ENCODE data around the gene AASS.

AASS gene

DNA sequence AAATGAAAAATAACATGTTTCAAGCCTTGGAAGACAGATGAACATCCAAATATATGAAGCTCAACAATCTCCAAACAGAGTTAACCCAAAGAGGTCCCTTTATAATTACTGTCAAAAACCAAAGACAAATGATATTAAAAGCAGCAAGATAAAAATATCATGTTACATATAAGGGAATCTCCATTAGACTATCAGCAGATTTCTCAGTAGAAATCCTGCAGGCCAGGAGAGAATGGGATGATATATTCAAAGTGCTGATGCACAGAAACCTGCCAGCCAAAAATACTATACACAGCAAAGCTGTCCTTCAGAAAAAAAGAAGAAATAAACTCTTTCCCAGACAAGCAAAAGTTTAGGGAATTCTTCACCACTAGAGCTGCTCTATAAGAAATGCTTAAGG, 41.0 kb downstream of the AASS start:
- no peak for DNase-seq

DNA sequence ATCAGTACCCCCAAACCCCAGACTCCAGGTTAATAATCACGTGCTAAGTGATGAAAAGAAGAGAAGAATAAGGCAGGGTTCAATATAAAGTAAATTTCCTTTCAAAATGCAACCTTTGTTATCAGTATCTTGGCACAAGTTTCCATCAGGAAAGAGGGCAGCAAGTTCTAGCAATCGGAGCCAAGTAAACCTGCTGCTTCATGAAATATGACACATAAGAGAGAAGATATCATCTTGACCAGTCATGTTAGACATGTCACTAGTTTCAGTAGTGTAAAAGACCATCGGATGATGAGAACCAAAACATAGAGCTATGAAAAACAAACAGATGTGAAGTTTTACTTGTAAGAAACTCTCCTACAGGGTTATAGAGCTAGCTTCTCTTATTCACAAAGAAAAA, 44.0 kb downstream of the AASS start:
- DNase-seq = no peak

DNA sequence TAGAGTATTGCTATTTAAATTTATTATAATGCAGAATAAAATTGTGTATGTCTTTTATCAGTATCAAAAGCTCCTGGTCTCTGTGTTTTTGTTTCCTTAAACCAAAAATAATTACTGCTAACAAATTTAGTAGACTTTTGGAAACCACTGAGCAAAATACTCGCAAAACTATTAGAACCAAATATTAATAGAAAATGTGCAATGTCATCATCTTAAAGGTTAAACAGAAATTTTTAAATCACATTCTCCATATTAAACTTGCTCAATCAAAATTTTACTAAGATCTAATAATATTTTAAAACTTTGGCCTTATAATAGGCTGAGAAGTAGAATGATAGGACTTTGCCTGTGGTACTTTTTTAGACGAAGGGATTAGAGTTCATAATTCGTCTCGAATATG, 48.4 kb downstream of the AASS start:
- DNase-seq = no peak

DNA sequence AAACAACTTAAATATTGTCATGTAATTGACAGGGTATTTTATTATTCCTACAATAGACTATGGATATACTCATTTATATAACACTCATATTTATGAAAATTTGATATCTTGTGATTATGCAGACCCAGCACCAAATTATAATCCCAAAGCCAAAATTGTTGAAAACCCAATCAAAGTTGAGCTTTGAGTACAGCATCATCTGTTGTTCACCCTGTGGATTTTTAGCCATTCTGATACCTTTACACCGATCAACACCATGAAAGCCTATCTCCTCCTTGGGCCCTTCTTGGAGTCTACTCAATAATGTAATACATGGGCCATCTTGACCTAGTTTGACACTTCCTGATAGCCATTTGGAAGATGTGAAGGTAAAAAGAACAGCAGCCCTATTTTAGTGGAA, 49.5 kb downstream of the AASS start:
- no peak for DNase-seq

DNA sequence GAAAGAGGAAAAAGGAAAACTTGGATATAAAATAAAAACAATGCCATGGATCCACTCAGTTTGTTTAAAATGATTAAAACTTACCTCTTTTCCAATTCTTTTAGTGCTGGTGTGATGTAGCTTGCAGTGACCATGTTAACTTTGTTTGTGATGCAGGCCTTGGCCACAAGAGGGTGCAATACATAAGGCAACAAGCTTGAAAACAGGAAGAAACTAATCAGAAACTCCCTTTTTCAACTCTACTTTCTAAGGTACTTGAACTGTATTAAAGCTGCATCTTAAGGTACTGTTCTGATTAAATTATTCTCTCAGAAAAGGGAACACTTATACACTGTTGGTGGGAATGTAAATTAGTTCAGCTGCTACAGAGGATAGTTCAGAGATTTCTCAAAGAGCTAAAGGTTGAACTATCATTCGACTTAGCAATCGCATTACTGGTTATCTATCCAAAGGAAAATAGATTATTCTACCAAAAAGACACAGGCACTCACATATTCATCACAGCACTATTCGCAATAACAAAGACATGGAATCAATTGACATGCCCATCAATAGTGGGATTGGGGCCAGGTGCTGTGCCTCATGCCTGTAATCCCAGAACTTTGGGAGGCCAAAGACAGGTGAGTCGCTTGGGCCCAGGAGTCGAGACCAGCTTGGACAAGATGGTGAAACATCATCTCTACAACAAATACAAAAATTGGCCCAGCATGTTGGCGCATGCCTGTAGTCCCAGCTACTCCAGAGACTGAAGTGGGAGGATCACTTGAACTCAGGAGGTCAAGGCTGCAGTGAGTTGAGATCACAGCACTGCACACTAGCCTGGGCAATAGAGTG, 50.9 kb downstream of the AASS start:
- DNase-seq = no peak

DNA sequence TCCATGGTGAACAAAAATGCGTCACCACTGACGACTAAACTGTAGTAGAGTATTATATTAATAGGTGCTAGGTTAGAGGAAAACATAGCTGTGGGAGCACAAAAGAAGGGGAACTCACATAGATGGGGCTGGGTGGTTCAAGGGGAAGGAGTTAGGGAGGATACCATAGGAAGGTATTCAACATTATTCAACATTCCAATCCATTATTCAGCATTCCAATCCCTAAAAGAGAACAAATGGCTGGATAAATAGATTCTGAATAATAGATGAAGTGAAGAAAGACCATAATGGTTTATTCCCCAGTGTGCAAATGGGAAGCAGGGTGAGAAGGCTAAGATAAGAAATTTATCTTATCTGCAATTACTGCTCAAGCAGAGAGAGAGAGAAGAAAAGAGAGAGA, 61.4 kb downstream of the AASS start:
- DNase-seq = no peak

DNA sequence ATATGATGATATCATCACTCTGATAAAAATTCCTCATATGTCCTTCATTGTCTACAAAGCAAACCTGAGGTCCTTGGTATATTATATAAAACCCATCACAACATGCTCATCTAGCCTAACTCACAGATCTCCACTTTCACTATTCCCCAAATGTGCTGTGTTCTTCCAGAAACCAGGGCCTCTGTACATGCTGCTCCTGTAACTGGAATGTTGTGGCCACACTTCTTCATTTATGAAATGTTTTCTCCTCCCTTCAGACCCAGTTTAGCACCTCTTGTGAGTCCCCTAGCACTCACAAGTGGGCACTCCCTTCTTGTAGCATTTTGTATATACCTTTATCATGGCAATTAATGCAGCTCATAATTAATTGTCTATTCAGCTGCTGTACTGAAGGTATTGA, 61.9 kb downstream of the AASS start:
- no peak for DNase-seq

DNA sequence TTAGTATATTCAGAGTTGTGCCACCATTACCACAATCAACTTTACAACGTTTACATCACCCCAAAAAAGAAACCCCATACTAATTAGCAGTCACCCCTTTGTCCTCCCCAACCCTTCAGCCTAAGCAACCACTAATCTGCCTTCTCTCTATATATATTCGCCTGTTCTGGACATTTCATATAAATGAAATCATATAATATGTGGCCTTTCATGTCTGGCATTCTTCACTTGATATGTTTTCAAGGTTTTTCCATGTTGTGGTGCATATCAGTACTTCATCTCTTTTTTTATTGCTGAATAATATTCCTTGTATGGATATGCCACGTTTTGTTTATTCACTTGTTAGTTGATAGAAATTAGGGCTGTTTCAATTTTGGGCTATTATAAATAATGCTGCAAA, 70.4 kb downstream of the AASS start:
- DNase-seq = no peak

DNA sequence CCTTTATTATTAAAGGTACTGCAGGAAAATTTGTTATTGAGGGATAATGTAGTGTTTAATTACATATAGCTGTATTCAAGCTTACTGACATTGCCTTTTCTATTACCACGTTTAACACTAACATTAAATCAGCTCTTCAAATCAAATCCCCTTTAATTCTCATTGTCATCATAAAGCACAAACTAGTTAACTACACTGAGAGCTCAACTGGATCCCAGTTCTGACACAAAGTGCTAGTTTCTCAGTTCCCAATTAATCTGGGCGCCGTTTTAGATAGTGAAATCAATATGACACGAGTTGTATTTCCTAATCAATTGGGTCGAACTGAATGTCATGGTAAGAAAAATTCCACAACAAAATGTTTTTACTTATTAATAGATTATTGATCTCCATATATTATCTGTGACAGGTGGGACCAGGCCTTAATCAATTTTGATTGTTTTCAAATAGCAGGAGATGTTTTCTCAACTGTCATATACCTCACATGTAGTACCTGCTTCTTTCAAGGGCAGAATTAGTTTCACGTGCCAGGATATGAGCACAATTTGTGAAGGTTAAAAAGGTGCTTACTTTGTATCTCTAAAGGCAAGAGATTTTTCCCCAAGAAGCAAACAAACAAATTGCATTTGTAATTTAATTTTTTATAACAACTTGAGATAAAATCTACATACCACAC, 71.0 kb downstream of the AASS start:
- no peak for DNase-seq

DNA sequence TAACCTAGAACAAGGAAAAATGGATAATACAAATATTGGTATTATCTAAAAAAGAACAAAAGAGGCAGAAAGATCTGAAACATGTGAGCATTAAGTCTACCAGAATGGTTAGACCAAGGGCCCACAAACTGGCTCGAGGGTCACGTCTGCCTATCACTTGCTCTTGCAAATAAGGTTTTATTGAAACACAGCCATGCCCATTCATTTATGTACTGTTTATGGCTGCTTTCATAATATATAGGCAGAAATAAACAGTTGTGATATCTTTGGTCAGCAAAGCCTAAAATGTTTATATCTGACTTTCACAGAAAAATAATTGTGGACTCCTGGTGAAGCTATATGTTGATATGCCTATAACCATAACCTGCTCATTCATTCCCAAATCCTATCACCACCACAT, 71.8 kb downstream of the AASS start:
- DNase-seq = no peak

DNA sequence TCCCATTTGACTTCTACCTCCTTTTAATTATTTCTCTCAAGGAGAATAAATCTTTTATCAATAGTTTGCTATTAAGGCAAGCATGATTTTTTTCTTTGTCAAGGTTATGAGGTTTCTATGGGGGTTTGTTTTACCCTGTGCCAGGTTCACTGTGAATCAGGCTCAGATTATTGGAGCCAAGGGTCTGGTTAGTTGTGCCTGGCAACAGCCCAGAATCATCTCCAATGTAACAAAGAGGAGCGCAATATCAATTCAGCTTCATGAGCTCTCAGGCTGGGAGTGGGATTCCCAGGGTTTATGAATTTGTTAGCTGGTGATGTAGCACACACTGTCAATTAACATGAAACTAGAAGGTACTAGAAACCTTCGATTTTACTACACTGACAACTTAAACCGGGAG, 73.2 kb downstream of the AASS start:
- no peak for DNase-seq

DNA sequence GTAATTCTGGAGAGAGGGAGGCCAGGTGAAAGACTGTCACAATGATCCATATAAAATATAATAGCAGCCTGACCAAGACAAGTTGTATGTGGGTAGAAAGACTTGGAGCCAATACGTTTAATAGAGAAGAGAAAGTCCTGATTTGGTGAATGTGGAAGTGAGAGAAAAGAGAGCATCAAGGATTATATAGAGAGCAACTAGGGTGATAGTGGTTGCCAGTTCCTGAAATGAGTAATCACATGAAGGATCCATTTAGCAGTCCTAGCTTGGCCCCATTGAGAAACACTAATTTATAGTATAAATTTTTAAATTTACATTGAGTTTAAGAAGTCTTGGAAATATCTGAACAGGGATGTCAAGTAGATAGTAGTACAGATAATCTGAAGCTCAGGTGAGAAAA, 74.0 kb downstream of the AASS start:
- no peak for DNase-seq

DNA sequence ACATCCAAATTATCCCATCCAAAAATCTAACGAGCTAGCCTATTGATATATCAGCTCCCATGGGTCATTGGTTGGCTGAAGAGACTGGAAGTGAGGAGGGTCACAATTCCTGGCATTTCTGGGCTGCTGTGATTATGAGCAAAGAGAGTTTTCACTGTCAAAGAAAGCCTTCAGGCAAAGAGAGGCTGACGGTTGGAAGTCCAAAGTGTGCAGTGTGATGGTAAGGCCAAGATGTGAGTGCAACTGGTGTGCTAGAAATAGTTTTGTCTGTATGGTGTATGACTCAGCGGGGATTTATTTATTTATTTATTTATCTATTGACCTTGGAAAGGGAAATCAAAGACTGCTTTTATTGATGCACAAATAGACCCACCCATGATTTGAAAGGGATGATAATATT, 75.0 kb downstream of the AASS start:
- DNase-seq = no peak

DNA sequence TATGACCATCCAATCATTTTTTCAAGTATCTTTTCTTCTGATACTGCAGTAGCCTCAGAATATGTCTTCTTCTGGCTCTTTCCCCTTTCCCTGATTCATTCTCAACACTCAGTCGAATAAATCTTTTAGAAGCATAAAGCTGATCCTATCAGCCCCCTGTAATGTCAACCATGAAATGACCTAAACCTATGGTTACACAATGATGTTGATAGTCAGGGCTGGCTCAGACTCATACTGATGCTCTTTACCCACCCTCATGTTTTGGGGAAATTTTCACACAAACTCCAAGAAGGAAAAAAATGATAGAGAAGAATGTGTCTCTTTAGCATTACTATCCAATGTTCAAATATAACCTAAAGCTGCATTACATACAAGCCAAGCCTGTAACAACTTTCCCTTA, 76.0 kb downstream of the AASS start:
- no peak for DNase-seq

DNA sequence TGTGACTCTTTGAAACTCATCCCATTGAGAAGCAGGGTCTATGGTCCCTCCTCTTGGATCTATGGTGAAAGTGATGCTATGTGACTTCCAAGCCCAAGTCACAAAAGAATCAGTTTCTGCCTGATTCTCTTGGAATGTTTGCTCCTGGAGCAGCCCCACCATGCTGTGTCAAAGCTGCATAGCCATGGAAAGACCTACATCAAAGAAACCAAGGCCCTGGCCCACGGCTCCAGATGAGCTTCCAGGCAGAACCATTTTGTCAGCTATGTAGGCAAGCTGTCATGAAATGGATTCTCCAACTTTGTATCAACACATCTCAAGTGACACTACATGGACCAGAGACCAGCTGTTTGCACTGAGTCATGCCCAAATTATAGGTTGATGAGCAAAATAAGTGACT, 77.0 kb downstream of the AASS start:
- no peak for DNase-seq

DNA sequence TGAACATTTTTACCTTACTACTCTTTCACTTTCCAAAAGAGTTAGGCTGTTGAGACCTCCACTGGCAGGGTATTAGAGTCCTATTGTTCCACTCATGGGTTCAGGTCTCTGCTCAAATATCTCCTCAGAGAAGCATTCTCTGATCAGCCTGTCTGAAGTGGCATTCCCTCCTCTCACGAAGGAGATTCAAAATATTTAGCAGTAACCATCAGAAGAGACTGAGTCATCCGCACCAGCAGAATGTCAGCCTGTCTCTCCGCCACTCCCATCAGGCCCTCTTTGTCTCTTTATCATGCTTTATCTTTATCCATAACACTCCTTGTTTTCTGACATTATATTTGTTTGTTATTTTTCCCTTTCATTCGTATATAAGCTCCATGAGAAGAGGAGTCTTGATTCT, 79.1 kb downstream of the AASS start:
- DNase-seq = no peak

DNA sequence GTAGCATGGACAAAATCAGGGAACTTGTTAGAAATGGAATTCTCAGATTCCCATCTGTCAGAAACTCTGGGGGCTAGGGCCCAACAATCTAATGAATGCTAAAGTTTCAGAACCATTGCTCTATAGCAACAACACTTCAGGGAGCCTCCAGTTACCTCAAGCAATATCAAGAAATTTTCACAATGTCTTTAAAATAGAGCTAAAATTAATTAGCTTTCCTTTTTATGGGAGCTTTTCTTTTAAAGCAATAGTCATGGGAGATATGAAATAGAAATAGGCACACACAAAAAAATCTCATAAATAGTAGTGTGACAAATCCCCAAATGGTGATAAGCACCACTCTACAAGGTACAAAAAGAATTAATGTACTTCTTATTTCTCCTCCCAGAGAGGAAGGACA, 80.9 kb downstream of the AASS start:
- no peak for DNase-seq

DNA sequence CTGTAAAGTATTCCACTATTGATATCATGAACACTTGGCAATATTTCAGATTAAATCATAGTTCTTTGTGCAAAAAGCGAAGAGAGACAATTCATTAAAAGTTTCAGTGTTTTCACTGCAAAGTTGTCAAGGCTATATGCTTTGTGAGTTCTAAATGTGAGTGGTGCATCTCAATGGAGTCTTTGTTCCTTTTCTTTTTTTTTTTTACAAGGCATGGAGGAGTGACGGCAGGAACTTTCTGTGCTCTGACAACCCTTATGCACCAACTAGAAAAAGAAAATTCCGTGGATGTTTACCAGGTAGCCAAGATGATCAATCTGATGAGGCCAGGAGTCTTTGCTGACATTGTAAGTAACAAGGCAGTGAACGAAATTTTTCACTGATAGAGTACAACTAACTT, 84.5 kb downstream of the AASS start:
- no peak for DNase-seq

DNA sequence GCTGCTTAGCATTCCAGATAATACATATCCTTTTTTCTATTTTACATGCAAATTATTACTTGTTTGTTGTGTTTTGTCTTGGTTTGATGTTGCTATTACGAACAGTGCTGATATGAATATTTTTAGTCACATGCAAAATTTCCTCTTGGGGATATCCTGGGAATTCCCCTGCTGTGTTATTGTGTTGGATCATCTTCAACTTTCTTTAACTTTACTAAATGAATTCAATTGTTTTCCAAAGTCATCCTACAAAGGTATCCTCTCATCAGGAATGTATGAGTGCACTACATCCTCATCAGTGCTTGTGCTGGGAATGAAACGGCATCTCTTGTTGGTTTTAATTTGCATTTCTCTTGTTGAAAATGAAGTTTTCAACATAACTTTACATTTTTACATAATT, 87.1 kb downstream of the AASS start:
- DNase-seq = no peak

DNA sequence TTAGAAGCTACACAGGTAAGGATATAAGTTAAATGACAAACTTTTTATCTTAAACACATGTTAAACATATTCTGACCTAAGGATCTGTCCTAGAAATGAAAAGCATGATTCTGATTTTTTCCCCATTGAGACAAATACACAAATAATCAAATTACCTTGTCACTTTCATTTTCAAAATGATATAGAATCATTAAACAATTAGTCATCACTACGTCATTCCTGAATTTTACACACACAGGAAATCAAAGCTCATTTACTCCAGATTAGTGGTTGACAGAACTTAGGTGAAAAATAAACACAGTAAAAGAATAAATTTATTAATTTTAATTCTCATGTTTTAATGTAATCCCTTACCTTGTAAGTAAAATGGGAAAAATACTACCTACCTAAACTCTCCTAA, 89.0 kb downstream of the AASS start:
- DNase-seq = no peak

DNA sequence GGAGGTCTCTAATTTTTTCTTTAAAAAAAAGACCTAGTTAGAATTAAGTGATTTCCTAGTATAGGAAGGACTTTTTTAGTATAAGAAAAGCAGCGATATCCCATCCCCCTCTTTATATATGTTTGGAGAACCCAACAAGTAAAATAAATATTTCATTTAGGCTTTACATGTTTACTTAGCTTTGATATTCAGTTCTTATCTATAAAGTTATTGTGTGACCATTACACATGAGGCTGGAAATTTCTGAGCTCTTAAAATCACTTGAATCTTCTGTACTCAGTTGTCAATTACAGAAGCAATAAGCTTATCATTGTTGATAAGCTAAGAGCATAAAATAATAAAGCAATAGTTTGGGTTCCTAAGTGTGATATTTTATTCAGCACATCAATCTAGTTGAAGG, 89.7 kb downstream of the AASS start:
- DNase-seq = no peak

DNA sequence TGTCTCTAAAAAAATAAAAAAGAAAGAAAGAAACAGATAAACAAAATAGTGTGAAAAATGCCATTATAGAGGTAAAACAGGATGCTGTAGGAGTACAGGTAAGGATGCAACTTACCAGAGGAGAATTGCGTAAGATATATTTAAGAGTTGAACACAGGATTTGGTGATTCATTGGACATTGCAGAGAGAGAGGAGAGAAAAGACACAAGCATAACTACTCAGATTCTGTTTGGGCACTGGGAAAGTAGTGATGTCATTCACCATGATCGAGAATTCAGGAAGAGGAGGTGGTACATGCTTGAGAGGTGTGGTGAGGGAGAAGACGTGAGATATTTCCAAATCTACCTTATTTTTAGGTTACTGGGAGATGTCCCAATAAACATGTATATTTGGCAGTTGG, 97.6 kb downstream of the AASS start:
- DNase-seq = no peak

DNA sequence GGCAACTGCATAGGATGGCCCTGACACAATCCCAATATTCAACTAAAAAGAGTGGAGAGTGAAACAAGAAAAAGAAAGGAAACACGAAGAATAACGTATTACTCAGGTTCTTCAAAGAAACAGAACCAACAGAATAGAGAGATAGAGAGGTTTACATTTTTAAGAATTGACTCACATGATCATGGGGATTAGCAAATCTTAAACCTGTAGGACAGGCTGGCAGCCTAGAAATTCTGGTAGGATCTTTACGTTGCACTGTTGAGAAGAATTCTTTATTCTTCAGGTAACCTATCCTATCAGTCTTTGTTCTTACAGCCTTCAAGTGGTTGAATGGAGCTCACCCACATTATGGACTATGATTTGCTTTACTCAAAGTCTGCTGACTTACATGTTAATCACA, 103.9 kb downstream of the AASS start:
- DNase-seq = no peak

DNA sequence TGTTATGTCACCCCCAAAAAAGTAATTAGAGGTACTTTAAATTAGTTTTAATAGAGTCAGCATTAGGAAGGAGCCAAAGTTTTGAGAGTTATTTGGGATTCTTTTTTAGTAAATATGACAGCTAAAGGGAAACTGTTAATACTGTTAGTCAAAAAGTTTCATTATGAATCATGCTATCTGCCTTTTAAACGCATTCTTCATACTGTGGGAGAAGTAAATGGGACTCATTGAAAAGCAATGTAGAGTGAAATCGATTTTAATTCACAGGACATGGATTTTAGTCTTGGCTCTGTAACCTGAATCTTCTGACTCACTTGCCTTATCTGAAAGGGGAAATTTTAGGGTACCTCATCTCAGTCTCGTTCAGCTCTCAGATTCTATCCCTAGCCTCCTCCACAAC, 105.1 kb downstream of the AASS start:
- DNase-seq = no peak

DNA sequence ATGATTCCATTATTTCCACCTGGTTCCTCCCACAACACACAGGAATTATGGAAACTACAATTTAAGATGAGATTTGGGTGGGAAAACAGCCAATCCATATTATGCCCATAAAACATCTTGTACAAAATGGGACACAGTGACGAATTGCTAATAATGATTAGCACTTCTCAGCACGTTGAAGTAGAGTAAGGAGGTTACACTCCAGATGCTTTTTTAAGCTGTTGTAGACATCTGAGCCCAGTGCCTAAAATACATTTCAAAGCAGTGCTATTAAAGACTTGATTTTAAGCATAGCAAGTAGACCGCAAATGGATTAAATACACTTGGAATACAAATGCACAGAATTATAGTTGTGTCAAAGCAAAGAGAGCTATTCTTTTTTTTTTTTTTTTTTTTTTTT, 105.9 kb downstream of the AASS start:
- no peak for DNase-seq

All from DMS79 (cell line).